HG03060 (cell line): ENCODE data around the gene CTNNA2.

ENCODE experiments used
- ATAC-seq: cut with Tn5 transposase; IDR thresholded peaks from one replicate; pipeline ENCODE4 v1.9.1; 2021; ENCODE audit warnings: low read depth, moderate number of reproducible peaks; ENCODE audit not compliant: unreplicated experiment

Gene CTNNA2

DNA sequence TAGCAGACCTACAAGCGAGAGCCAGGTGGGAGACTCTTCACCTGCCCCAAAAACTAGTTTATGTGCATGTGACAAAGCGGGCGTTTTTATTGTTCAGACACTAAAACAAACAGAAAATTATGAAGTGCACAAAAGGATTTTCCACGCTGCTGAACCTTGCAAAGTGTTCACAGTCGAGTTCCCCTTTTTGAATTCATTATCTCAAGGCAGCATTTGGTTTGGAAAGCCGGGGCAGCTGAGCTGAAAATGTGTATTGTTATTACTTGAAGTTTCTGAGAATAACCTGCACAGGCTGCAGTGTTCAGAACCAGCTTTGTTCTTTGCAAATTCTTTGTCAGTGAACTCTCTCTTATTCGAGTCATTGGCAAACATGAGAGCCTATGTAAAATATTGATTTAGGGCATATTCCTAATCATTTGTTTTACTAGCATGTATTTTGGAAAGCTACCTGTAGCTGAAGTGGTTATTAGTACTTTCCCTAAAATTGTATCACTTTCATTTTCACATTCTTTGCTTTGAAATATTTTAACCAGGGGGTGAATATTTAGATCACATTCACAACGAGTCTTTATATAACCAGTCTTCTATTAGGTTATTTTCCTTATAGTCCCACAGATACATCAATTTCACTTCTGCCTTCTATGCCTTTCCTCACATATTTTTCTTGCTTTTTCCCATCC is 732.2 kb downstream of the CTNNA2 start:
- no peak for ATAC-seq

DNA sequence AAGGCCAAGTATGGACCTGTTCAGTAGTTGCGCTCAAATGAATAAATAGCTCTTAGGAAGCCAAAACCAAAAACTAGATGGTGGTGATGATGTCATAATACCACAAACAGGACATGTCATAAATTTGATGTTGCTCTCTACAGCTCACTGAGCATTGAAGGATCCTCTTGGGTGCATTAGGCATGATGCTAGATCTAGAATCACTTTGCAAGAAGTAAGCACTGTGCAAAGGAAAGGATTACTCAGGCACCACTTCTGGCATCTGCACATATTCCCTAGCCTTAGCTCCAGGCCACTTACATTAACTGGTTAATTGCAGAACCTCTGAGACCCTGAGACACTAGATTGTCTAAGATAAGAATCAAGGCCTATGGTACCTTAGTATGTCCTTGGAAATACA is 733.7 kb downstream of the CTNNA2 start:
- no peak for ATAC-seq

DNA sequence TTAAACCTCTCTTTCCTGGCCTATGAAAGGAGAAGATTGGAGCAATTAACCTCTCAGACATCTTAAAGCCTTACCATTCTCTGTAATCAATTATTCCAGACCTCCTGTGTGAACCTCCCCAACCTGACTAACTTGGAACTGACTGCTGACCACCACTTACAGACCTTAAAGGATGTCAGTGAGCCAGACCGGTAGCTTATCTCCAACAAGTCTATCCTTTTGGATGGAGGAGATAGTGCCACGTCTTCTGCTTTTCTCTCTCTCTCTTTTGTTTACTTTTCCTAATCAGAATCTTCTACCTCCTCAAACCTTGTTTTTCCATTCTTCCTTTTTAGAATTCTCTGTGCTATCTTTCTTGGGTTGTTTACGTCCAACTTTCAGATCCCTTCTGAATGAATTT is 734.5 kb downstream of the CTNNA2 start:
- no peak for ATAC-seq

GRCh38 chr2:80248146-80248545 is 735.3 kb downstream of the CTNNA2 start:
- ATAC-seq = no peak

- no peak for ATAC-seq
Observed at GRCh38 chr2:80252294-80252986, 739.6 kb downstream of the CTNNA2 start.

DNA sequence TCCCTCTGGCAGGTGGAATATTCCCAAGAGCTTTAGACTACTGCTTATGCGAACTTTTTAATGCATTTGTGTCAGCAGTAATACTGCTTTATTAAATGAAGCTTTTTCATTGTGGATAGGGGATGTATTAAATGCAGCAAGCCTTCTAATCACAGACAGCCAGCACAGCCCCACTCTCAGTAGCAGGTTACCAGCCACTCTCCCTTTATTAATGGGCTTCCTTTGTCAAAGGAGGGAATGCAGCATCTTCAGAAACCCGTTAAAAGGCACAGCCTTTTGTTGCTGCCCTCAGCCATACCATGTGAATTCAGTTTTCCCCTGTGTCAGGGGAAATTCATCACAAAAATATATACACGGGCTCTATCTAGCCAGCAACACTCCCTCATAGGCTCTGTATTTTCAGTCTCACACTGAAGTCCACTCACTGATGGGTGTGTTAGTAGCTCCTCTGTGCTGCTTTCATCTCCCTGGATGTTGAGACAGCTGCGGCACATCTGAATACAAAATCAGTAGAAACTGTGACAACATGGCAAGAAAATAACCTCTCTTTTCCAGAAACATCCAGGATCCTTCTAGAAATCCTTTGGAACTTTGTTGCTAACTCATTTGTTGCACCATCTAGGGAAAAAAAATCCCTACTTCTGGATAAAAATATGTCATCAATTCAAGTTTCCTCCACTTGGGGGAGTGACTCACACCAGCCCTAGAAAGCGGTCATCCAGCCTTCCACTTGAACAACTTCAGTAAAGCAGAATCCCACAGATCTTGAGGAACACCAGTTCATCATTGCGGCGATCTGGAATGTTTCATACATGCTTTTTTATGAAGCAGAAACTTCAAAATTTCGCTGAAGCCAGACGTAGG is 743.3 kb downstream of the CTNNA2 start:
- ATAC-seq = no peak

GRCh38 chr2:80256782-80257167 is 743.9 kb downstream of the CTNNA2 start:
- no peak for ATAC-seq

GRCh38 chr2:80257450-80257849 is 744.6 kb downstream of the CTNNA2 start:
- no peak for ATAC-seq

DNA sequence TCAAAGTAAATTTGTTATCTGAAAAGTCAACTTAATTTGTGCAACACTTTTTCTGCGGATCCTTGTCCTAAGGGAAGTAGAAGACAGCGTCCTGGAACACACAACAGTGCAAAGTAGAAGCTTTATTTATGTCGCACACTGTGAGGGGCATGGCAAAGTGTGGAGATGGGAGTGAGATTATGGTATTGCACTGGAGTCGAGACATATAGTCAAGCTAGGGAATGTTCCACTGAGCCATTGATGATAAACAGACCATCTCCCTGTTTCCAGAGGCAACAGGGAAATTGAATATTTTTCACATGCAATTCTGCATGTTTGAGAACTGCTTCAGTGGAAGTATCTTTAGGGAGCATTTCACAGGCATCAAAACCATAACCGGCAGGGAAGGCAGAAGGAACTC is 745.5 kb downstream of the CTNNA2 start:
- ATAC-seq = no peak

DNA sequence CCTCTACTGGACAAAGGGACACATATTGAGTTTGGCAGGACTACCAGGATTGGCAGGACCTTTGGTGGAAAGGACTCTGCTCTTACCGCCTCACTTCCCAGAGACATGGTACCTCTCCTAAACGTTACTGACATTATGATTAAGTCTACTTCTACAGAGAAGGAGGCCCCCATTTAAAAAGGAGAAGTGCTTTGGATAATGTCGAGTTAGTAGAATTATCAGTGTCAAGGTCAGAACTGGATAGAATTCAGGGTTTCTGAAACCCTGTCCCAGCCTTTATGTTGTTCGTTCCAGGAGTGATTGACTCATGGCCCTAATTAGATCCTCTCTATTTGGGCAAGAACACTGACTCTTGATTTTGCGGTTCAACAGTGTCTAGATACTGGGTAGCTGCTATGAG is 745.9 kb downstream of the CTNNA2 start:
- ATAC-seq = no peak

- no peak for ATAC-seq
Observed at GRCh38 chr2:80259292-80259691, 746.4 kb downstream of the CTNNA2 start.

GRCh38 chr2:80266231-80266630 is 753.4 kb downstream of the CTNNA2 start:
- ATAC-seq = no peak

GRCh38 chr2:80269806-80270205 is 757.0 kb downstream of the CTNNA2 start:
- no peak for ATAC-seq

DNA sequence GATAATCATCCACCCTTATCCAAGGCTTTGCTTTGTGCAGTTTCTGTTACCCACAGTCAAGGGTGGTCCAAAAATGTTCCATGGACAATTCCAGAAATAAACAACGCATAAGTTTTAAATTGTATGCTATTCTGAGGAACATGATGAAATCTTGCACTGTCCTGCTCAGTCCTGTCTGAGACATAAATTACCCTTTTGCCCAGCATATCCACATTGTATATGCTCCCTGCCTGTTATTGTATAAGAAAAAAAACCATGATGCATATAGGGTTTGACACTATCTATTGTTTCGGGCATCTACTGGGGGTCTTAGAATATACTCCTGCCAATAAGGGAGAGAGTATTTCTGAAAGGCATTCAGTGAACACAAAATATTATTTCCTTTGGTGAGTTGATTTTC is 767.7 kb downstream of the CTNNA2 start:
- no peak for ATAC-seq

DNA sequence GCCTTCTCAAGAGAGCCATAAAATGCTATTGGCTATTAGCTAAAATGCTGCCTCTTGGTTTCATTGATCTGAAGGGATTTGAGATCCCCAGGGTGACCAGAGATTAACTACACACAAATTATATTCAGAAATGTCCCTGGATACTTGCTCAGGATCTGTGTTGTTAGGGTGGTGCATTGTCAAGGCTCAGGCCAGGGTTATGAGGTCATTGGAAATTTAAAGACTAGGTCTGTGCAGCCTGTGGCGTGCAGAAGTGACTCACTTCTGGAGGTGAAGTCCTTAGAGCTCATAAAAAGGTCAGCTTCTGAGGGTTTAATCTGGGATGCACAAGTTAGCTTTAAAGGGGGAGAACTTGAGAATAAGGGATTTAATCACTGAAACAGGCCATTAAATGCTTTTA is 768.2 kb downstream of the CTNNA2 start:
- no peak for ATAC-seq

DNA sequence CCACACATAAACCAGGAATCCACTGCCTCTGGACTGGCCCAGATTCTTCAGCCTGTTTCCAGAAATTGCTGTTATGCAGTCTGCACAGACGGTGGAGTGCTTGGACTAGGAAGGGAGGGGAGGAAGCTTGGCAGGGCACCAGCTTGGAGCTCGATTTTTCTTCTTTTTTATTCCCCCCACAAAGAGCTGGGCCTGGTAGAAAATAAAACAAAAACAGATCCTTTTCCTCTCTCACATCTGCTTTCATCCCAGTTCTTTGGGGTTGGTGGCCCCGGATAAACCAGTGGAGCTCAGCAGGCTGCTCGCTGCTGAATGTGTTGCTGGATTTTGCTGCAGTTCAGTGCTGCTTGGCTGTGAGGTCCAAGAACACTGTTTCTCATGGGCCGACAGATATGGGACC is 775.7 kb downstream of the CTNNA2 start:
- no peak for ATAC-seq

GRCh38 chr2:80291656-80292055 is 778.8 kb downstream of the CTNNA2 start:
- no peak for ATAC-seq

GRCh38 chr2:80292474-80292873 is 779.6 kb downstream of the CTNNA2 start:
- ATAC-seq = no peak

DNA sequence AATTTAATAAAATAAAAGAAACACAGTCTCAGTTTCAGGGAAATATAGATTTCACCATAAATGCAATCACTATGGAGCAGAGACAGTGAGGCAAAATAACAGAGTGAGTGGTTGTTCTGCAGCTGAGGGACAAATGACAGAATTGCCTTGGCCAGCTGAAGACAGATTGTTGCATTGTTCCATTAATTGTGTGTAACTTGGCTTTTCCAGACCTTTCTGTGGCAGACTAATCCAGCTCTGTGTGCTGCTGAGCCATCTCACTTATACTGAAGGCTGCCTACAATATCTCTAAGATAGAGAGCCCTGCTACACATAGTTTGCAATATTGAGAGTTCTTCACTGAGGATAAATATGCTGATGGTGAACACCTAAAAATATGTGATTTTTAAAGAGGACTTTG is 780.2 kb downstream of the CTNNA2 start:
- no peak for ATAC-seq

DNA sequence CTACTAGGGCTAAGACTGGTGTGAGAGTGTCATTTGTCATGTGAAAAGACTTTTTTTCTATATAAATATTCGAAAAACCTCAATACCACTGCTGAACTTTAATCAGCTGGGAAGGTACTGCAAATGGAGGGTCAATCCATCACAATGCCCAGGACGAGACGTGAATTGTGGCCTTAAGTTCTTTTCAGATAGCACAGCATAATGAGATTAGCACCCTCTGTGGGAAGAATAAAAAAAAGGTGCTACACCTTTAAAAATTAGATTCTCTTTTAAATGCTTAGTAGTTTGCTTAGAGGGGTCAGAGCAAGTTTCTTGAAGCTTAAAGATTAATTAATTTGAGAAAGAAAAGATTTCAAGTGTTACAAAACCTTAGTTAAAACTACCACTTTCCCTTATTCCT is 786.1 kb downstream of the CTNNA2 start:
- no peak for ATAC-seq

DNA sequence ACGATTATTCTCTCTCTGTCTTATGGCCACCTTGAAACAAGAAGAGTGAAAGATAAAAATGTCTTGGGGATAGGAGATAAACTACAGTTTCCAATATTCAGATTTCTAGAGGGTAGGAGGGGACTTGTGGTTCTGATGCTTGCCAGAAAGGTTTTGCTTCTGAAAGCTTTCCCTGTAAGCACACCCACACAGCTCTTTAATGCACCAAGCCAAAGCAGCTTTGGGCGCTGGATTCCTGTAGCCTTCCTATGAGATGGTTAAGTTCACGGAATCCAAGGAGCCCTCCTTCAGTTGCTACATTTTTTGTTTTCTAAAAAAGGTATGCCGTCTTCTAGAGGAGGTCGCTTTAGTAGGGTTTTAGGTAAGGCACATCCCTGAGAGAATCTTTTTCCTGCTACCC is 786.8 kb downstream of the CTNNA2 start:
- ATAC-seq = no peak

DNA sequence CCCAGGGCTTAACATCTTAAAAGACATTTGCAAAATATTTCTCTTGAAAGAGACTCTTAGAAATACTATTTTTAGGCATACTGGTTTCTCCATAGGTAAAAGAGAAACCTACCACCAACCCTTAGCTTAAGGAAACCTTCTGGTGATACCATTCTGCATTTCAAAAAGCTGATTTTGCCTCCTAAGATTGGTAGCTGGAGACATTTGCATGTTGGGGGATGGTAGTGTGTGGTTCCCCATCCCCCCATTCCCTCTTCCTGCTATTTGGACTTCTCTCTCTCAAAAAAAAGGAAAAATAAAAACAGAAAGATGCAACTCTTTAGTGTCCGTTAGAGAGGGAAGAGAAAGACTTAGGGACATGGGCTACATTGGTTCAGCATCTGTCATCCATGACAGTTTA is 787.5 kb downstream of the CTNNA2 start:
- ATAC-seq = no peak
